C4-2B (cell line): ENCODE measurements around the gene PTPRM.

Source experiments
- H3K27ac ChIP-seq: fragments of 450-650 bp; 2 replicates; pipeline ENCODE4 v1.5.1; 2017
- ZFX ChIP-seq: fragments of 450-650 bp; IDR thresholded peaks from 2 replicates; pipeline ENCODE4 v1.6.1; 2017
- TF ChIP-seq, protein P1 (sequence below): fragments of 450-650 bp; conservative IDR thresholded peaks from 2 replicates; pipeline ENCODE4 v1.5.1; 2017; ENCODE audit warnings: mild to moderate bottlenecking

The PTPRM gene

DNA sequence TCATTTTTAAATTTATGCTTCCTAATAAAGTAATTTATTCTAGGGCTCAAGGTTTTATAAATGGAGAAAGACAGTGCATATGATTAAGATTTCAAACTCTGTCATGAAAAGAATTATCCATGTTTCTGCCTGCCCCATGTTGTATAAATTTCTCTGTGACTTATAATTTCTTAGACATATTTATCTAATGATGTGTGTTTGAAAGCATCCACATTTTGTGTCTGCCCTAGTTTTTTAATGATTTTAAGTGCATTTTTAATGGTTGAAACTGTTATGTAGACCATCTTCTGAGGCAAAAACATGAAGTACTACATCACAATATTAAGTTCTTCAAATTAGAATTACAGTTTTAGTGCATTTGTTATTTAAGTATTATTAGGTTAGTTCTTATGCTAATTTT is 71.2 kb downstream of the PTPRM start:
- no peak overlapping the region for H3K27ac ChIP-seq
- no peak for TF ChIP-seq ZFX
- TF ChIP-seq, protein P1, sequence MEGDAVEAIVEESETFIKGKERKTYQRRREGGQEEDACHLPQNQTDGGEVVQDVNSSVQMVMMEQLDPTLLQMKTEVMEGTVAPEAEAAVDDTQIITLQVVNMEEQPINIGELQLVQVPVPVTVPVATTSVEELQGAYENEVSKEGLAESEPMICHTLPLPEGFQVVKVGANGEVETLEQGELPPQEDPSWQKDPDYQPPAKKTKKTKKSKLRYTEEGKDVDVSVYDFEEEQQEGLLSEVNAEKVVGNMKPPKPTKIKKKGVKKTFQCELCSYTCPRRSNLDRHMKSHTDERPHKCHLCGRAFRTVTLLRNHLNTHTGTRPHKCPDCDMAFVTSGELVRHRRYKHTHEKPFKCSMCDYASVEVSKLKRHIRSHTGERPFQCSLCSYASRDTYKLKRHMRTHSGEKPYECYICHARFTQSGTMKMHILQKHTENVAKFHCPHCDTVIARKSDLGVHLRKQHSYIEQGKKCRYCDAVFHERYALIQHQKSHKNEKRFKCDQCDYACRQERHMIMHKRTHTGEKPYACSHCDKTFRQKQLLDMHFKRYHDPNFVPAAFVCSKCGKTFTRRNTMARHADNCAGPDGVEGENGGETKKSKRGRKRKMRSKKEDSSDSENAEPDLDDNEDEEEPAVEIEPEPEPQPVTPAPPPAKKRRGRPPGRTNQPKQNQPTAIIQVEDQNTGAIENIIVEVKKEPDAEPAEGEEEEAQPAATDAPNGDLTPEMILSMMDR, result no peak

DNA sequence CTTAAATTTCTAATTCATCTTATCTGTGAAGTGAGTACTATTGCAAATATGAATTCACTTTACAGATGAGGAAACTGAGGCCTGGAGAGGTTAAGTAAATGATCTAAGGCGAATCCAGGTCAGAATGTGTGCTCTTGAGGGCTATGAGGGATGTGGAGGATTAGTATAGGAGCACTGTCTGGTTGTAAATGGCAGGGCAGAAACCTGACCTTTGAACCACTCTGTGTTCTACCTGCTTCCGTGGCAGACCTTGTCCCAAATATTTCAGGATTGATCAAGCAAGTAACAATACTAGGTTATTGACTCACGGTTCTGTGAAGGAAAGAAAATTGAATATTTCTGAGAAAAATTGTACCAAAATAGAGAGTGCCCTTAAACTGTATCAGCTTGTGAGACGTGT is 74.7 kb downstream of the PTPRM start:
- no peak overlapping the region for H3K27ac ChIP-seq
- TF ChIP-seq, protein P1, result no peak
- TF ChIP-seq ZFX, result no peak

DNA sequence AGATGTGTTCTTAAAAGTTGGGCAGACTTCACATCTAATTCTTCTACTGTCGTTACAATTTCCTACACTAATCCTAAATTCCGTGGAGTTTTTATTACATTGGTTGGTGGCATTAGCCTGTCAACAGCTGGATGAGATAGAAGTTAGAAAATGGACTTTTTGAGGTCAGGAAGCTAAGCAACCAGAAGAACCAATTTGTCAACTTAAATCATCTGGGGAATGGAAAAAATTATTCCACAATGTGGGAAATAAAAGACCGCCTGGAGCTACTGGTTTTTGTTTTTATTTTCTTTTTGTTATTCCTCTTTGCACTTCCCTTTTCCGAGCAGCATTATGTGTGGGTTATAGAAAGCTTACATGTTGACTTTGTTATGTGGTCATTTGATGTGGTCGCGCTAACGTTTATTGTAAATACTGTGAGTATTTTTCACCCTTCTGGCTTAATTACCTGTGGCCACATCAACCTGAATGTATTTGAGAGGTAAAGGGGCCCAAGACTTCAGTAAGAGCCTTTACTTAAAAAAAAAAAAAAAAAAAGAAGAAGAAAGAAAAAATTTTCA is 75.3 kb downstream of the PTPRM start:
- no peak overlapping the region for H3K27ac ChIP-seq
- TF ChIP-seq, protein P1, result no peak
- no peak for TF ChIP-seq ZFX

DNA sequence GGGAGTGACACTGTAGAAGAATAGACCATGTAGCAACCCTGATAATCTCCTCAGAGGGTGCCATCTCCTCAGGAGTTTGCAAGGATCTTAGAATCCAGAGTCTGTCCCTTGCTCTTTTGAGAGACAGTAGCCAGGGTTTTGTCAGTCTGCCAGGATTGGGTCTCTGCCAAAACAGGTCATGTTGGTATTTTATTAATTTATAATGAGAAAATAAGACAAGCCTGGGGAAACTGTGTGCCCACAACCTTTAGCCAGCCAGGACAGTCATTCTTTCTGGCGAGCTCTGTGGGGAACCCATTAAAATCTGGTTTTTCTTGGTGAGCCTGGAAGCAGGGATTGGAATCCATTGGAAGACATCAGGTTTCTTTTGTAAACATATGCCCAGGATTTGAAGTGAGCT is 78.6 kb downstream of the PTPRM start:
- H3K27ac ChIP-seq, result peak overlapping the region; percentile 29; the same call in 1 of the 2 replicates
- TF ChIP-seq, protein P1, result no peak
- no peak for TF ChIP-seq ZFX

DNA sequence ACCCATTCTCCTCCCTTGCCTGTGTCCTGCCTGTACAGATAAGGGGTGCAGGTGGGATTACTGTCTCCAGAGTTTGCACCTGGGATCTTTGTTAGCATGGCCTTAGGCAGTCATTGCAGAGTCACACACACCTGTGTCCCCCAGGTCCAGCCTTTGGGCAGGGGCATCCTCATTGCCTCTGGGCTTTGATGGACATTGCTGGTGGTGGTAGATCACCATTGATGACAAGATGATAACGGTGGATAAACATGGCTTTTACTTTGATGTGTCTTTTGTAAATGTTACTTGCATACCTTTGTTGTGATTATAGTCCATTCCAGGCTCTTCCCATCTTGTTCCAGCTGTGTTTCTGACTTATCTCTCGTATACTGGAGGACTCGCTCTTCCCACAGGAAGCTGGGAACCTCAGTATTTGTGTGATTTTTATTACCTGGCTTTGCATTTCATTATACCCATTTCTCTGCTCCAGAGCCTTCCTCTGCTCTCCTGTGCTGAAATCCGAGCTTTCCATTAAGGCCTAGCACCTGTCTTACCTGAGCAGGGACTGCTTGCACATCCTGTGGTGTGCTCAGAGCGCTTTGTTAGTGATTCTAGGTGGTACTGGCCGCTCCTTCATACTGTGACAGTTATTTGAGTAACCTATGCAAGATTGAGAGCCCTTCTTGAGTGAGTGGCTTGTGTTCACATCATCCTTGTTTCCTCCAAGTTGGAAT is 79.2 kb downstream of the PTPRM start:
- H3K27ac ChIP-seq, result peak overlapping the region; percentile 29; the same call in 1 of the 2 replicates

DNA sequence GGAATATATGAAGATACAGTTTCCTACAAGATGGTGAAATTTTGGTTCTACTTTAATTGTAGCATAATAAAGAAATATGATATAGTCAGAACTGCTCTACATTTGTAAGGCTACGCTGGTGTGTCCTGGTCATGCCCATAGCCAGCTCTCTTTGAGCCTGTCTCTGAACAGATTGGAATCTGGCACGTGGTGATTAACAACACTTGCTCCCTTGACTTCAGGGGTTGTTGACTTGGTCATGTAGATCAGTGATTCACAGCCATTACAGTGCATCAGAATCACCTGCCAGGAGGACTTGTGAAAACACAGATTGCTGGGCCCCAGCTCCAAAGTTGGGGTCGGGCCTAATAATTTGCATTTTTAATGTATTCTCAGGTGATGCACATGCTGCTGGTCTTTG is 80.4 kb downstream of the PTPRM start:
- H3K27ac ChIP-seq, result no peak overlapping the region
- TF ChIP-seq, protein P1, result no peak
- TF ChIP-seq ZFX, result no peak

More for the DNA sequence above, 79.2 kb downstream of the PTPRM start:
- TF ChIP-seq ZFX, result no peak

DNA sequence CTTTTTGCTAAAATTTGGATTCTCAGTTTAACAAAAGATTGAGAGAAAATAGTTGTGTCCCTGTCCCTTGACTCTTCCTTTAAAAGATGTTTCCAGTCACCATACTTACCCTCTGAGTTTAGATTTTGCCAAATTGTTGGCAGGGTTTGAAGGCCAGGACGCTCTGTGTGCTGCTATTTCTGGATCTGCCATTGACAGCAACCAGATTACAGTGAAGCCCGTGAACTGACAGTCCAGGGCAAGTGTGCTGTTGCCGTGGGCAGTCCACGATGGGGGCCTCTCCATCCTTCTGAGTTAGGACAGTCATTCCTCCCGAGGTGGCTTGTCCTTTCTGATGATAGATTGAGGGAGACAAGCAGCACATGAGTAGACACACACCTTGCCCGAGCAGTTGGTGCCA is 89.9 kb downstream of the PTPRM start:
- TF ChIP-seq, protein P1, result no peak
- TF ChIP-seq ZFX, result no peak
- H3K27ac ChIP-seq, result no peak overlapping the region

DNA sequence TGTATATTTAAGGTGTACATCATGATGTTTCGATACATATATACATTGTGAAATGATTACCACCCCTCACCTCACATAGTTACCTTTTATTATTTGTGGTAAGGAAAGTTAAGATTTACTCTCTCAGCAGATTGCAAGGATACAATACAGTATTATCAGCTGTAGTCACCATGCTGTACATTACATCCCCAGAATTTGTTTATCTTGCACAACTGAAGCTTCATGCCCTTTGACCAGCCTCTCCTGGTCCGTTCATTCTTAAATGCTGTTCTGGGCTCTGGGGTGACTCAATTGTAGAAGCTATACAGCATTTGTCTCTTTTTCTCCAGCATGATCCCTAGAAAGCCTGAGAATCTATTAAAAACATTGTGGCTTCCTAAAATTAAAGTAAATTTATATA is 90.8 kb downstream of the PTPRM start:
- TF ChIP-seq ZFX, result no peak
- TF ChIP-seq, protein P1, result no peak
- no peak overlapping the region for H3K27ac ChIP-seq
